Natural killer cell (primary cell): ENCODE data around the gene ENTPD7. TPM values are rescaled to one million over a fixed set of nuclear protein-coding genes. Genes with fewer than 3 reads are reported as not detected.

ENCODE experiments used
- ATAC-seq, 3 donors: fragments of 150-1000 bp in 2 of 3; fragments of 200-7000 bp in 1 of 3; cut with Tn5 transposase; 1 replicate in 1 of 3; 2 replicates in 2 of 3; pipeline ENCODE4 v1.10.0; 2021; ENCODE audit warnings: mild to moderate bottlenecking in 2 of 3, moderate library complexity in 2 of 3
- DNase-seq, 2 donors: peaks; one replicate each; pipeline versions ENCODE4 v3.0.0 to v3.0.0-alpha.2; 2013 to 2021; ENCODE audit warnings: mixed read lengths in 1 of 2
- H3K27ac ChIP-seq: one replicate; pipeline ENCODE4 v1.5.1; 2013; ENCODE audit warnings: mild to moderate bottlenecking, low read length
- H3K27me3 ChIP-seq: one replicate; pipeline ENCODE4 v1.6.1; 2013; ENCODE audit warnings: low read length; ENCODE audit not compliant: control insufficient read depth, insufficient read depth
- H3K36me3 ChIP-seq: one replicate; pipeline ENCODE4 v1.6.1; 2013; ENCODE audit warnings: low read length; ENCODE audit not compliant: control insufficient read depth, insufficient read depth
- H3K4me1 ChIP-seq: one replicate; pipeline ENCODE4 v1.6.1; 2013; ENCODE audit warnings: low read length; ENCODE audit not compliant: control insufficient read depth, insufficient read depth
- H3K4me3 ChIP-seq: one replicate; pipeline ENCODE4 v1.5.1; 2013; ENCODE audit warnings: low read length
- H3K9me3 ChIP-seq: one replicate; pipeline ENCODE4 v1.6.1; 2013; ENCODE audit warnings: low read length; ENCODE audit not compliant: control insufficient read depth, insufficient read depth
- H3K27ac Mint-ChIP-seq, 2 donors: one replicate each; pipeline ENCODE4 v1.8.0; 2022; ENCODE audit warnings: mild to moderate bottlenecking in 2 of 2, mixed read lengths in 2 of 2, moderate library complexity in 1 of 2
- H3K27me3 Mint-ChIP-seq, 2 donors: one replicate each; pipeline ENCODE4 v1.8.0; 2022; ENCODE audit warnings: low read depth in 2 of 2, mixed read lengths in 2 of 2
- H3K36me3 Mint-ChIP-seq: one replicate; pipeline ENCODE4 v1.8.0; 2022; ENCODE audit warnings: mixed read lengths
- H3K4me1 Mint-ChIP-seq, 2 donors: one replicate each; pipeline ENCODE4 v1.8.0; 2022; ENCODE audit warnings: mixed read lengths in 2 of 2
- H3K4me3 Mint-ChIP-seq: one replicate; pipeline ENCODE4 v1.8.0; 2022; ENCODE audit warnings: mild to moderate bottlenecking, moderate library complexity, mixed read lengths
- H3K9me3 Mint-ChIP-seq, 2 donors: one replicate each; pipeline ENCODE4 v1.8.0; 2022; ENCODE audit warnings: mixed read lengths in 2 of 2
- WGBS: methylation state at CpG from one replicate; pipeline ENCODE4 v1.1.7; 2013; ENCODE audit warnings: missing lambda C conversion rate; ENCODE audit not compliant: insufficient coverage; 5-methylcytosine and 5-hydroxymethylcytosine counted together
- intact Hi-C: fragments of 100-400 bp; cut with micrococcal nuclease; formaldehyde crosslinking; loops from one replicate; pipeline ENCODE4 v1.14.2; 2022
- total RNA-seq, 4 donors: library from RNA; stranded (reverse); fragments of 120-200 nt in 1 of 4; gene quantifications; one replicate each; pipeline versions ENCODE4 v1.2.3 to v1.2.4, GENCODE V29; 2013 to 2022
- TF ChIP-seq, protein P1 (sequence below): fragments of 200-600 bp; IDR thresholded peaks from one replicate; pipeline ENCODE4 v1.8.0; 2022; ENCODE audit warnings: antibody characterized with exemption

The ENTPD7 gene
- total RNA-seq, 3 donors from 2014 or later (not counting 1 experiment from before 2014, with no cell fraction given), result 3.7 to 6.3 (median 5.6) TPM

DNA sequence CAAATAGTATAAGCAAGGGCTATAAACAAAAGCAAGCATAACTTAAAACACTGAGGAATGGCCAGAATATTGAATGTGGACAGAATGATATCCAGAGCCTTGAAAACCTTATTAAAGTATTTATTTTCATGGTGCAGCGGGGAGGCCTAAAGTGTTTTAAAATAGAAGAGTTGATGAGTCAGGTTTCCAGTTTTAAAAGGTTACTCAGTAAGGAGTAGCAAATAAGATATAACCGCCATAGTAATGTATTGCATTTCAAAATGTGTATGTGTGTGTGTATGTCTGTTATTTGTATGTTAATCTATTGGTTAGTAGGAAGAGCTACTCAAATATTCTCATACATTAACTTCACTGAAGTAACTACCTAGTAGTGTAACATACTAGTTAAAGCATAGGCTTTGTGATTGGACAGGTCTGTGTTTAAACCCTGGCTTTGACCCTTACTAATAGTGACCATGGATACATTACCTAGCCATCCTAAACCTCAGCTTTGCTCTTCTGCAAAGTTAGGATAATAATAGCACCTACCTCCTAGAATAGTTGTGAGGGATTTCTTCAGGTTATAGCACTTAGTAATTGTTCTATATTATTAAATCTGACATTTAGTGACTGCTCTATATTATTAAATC is 89.6 kb downstream of the ENTPD7 start:
- WGBS, result 100% methylated on average over 2 of the region's 2 CpGs
- H3K27ac Mint-ChIP-seq, result peak overlapping the region in 1 of 2 donors; percentile 9
- no peak overlapping the region for H3K4me3 ChIP-seq
- no peaks in the 10 kb centered on the region for H3K27me3 Mint-ChIP-seq
- H3K27ac ChIP-seq, result no peak overlapping the region
- H3K36me3 Mint-ChIP-seq, result peaks cover 24% of the 10 kb centered on the region
- H3K4me1 ChIP-seq, result no peaks in the 10 kb centered on the region
- H3K27me3 ChIP-seq, result no peaks in the 10 kb centered on the region
- no peaks in the 10 kb centered on the region for H3K9me3 Mint-ChIP-seq
- intact Hi-C loops, result no loop called here
- H3K9me3 ChIP-seq, result no peaks in the 10 kb centered on the region
- peaks cover 9 to 12% of the 10 kb centered on the region in 2 donors for H3K4me1 Mint-ChIP-seq
- TF ChIP-seq, protein P1, sequence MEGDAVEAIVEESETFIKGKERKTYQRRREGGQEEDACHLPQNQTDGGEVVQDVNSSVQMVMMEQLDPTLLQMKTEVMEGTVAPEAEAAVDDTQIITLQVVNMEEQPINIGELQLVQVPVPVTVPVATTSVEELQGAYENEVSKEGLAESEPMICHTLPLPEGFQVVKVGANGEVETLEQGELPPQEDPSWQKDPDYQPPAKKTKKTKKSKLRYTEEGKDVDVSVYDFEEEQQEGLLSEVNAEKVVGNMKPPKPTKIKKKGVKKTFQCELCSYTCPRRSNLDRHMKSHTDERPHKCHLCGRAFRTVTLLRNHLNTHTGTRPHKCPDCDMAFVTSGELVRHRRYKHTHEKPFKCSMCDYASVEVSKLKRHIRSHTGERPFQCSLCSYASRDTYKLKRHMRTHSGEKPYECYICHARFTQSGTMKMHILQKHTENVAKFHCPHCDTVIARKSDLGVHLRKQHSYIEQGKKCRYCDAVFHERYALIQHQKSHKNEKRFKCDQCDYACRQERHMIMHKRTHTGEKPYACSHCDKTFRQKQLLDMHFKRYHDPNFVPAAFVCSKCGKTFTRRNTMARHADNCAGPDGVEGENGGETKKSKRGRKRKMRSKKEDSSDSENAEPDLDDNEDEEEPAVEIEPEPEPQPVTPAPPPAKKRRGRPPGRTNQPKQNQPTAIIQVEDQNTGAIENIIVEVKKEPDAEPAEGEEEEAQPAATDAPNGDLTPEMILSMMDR, result no peak
- DNase-seq (no peak), ATAC-seq (no peak)
- no peak overlapping the region for H3K4me3 Mint-ChIP-seq
- H3K36me3 ChIP-seq, result peaks cover 81% of the 10 kb centered on the region

DNA sequence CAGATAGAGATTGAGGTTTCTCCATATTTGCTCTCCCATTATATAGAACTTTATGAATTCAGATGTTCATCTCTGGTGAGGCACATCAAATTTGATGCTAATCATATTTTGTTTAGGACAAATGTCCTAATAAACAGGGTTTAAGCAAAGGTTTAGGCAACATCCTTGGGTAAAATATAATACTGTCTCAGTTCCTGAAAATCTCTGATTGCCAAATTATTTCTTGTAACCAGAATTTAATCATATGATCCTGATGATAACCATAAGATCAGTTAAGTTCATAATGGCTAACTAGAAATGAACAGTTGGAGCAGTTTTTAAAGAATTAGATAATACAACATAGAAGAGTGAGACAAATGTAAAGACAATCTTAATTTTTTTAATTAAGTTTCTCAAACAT is 91.3 kb downstream of the ENTPD7 start:
- TF ChIP-seq, protein P1, result no peak
- Mint-ChIP-seq H3K27ac (no peak overlapping the region), H3K27me3 (no peaks in the 10 kb centered on the region), H3K9me3 (no peaks in the 10 kb centered on the region), H3K36me3 (peaks cover 20% of the 10 kb centered on the region), H3K4me1 (peaks cover 9 to 12% of the 10 kb centered on the region in 2 donors), H3K4me3 (no peak overlapping the region)
- Histone ChIP-seq H3K9me3 (no peaks in the 10 kb centered on the region), H3K27me3 (no peaks in the 10 kb centered on the region), H3K27ac (no peak overlapping the region), H3K4me3 (no peak overlapping the region), H3K4me1 (no peaks in the 10 kb centered on the region), H3K36me3 (peaks cover 78% of the 10 kb centered on the region)
- ATAC-seq (no peak), DNase-seq (no peak)
- intact Hi-C loops, result no loop called here

DNA sequence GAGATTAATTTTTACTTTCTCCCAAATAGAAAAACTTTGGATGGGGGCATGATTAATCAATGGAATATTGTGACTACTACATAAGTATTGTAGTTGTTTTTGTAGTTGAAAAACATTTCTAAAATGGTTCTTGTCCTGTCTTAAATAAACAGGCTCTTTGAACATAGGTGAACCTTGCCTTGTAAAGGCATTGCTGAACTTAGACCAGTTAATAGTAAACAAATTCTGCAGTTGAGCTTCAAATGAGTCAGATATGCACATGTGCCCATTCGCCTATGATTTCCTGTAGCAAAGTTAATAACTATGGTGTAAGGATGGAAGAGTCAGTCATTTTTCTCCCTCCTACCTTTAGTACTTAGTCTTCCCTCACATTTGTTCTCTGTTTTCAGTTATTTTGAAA is 95.4 kb downstream of the ENTPD7 start:
- intact Hi-C loops, result no loop called here
- Histone ChIP-seq H3K36me3 (peaks cover 77% of the 10 kb centered on the region), H3K4me3 (no peak overlapping the region), H3K4me1 (no peaks in the 10 kb centered on the region), H3K9me3 (no peaks in the 10 kb centered on the region), H3K27ac (no peak overlapping the region), H3K27me3 (no peaks in the 10 kb centered on the region)
- Mint-ChIP-seq H3K4me1 (no peaks in the 10 kb centered on the region), H3K27ac (no peak overlapping the region), H3K9me3 (no peaks in the 10 kb centered on the region), H3K27me3 (no peaks in the 10 kb centered on the region), H3K4me3 (no peak overlapping the region), H3K36me3 (peaks cover 31% of the 10 kb centered on the region)
- ATAC-seq (no peak), DNase-seq (no peak)
- WGBS, result no CpG with 5 or more reads among the region's 1 CpG
- TF ChIP-seq, protein P1, result no peak

Other genes with a start within 250 kb of the ENTPD7 start
- 10 to 100 TPM in 1 of 3 donors, 1 to 10 TPM in 2; 8.5 to 15.1 (median 8.5) TPM for gene GOT1, start 228.9 kb upstream of the ENTPD7 start, total RNA-seq
- gene NKX2-3, start 126.6 kb upstream of the ENTPD7 start, total RNA-seq, result not detected
- gene SLC25A28, start 39.1 kb upstream of the ENTPD7 start, total RNA-seq, result 10 to 100 TPM; 73.0 to 83.6 (median 75.3) TPM
- 10 to 100 TPM; 17.1 to 27.9 (median 20.3) TPM for gene COX15, start 72.6 kb downstream of the ENTPD7 start, total RNA-seq
- gene CUTC, start 72.7 kb downstream of the ENTPD7 start, total RNA-seq, result 10 to 100 TPM; 21.4 to 28.1 (median 23.5) TPM
- gene ABCC2, start 123.1 kb downstream of the ENTPD7 start, total RNA-seq, result 1 to 10 TPM; 1.3 to 3.4 (median 2.7) TPM